Neural cell (in vitro differentiated cells): Measurements from ENCODE around the gene STK38L. TPM values are rescaled to one million over a fixed set of nuclear protein-coding genes. Genes with fewer than 3 reads are reported as not detected.

ENCODE experiments used
- H2AFZ ChIP-seq: fragments of 200-600, 300-800 bp; sonication (generic), shearing (Covaris generic); 2 replicates; pipeline ENCODE4 v1.6.0; 2014; ENCODE audit warnings: low read depth, mild to moderate bottlenecking, antibody characterized with exemption, low read length, moderate library complexity
- H3F3A ChIP-seq: fragments of 200-600 bp; shearing (Covaris generic); 2 replicates; pipeline ENCODE4 v1.6.1; 2016; ENCODE audit warnings: mild to moderate bottlenecking, moderate library complexity, mixed read lengths, antibody characterized with exemption, low read length; ENCODE audit not compliant: insufficient read depth, poor library complexity, severe bottlenecking
- H3K27ac ChIP-seq: fragments of 200-600, 300-800 bp; sonication (generic), shearing (Covaris generic); 2 replicates; pipeline ENCODE4 v1.5.1; 2014; ENCODE audit warnings: mild to moderate bottlenecking, low read length, moderate library complexity
- H3K27me3 ChIP-seq: fragments of 300-800, 200-600 bp; sonication (generic), shearing (Covaris generic); 2 replicates; pipeline ENCODE4 v1.6.0; 2014; ENCODE audit warnings: mild to moderate bottlenecking, low read depth, low read length, moderate library complexity; ENCODE audit not compliant: insufficient read depth
- H3K36me3 ChIP-seq: fragments of 300-800, 200-600 bp; sonication (generic), shearing (Covaris generic); 2 replicates; pipeline ENCODE4 v1.5.1; 2014; ENCODE audit warnings: mild to moderate bottlenecking, antibody characterized with exemption, low read length, moderate library complexity; ENCODE audit not compliant: insufficient read depth
- H3K4me2 ChIP-seq: fragments of 300-800, 200-600 bp; sonication (generic), shearing (Covaris generic); 2 replicates; pipeline ENCODE4 v1.6.0; 2014; ENCODE audit warnings: mild to moderate bottlenecking, low read length
- H3K4me3 ChIP-seq: fragments of 300-800, 200-600 bp; sonication (generic), shearing (Covaris generic); 2 replicates; pipeline ENCODE4 v1.5.1; 2014; ENCODE audit warnings: mild to moderate bottlenecking, low read length, moderate library complexity
- H3K79me2 ChIP-seq: fragments of 200-600 bp; shearing (Covaris generic); replicated peaks from 2 replicates; pipeline ENCODE4 v1.6.0; 2014; ENCODE audit warnings: mild to moderate bottlenecking, low read length, moderate library complexity; ENCODE audit not compliant: insufficient read depth
- H3K9ac ChIP-seq: fragments of 300-800, 200-600 bp; sonication (generic), shearing (Covaris generic); 2 replicates; pipeline ENCODE4 v1.6.1; 2016; ENCODE audit warnings: mild to moderate bottlenecking, low read length, mixed read lengths
- H3K9me2 ChIP-seq: fragments of 200-600 bp; shearing (Covaris generic); 2 replicates; pipeline ENCODE4 v1.6.1; 2016; ENCODE audit warnings: mild to moderate bottlenecking, low read length, mixed read lengths; ENCODE audit not compliant: insufficient read depth
- H3K9me3 ChIP-seq: fragments of 200-600, 300-800 bp; sonication (generic), shearing (Covaris generic); 2 replicates; pipeline ENCODE4 v1.6.1; 2016; ENCODE audit warnings: mild to moderate bottlenecking, mixed run types, low read length, moderate library complexity, mixed read lengths
- H4K20me1 ChIP-seq: fragments of 200-600 bp; shearing (Covaris generic); 2 replicates; pipeline ENCODE4 v1.6.1; 2016; ENCODE audit warnings: mild to moderate bottlenecking, mixed run types; ENCODE audit not compliant: insufficient read depth
- CTCF ChIP-seq: fragments of 450-650 bp; IDR thresholded peaks from 2 replicates; pipeline ENCODE4 v1.5.1; 2014; ENCODE audit warnings: antibody characterized with exemption, mild to moderate bottlenecking, moderate library complexity; ENCODE audit not compliant: poor library complexity, severe bottlenecking
- EP300 ChIP-seq: fragments of 450-650 bp; conservative IDR thresholded peaks from 2 replicates; pipeline ENCODE4 v1.6.1; 2014; ENCODE audit warnings: antibody characterized with exemption, mild to moderate bottlenecking, moderate library complexity; ENCODE audit not compliant: poor library complexity, severe bottlenecking
- EZH2 ChIP-seq: fragments of 200-600, 300-800 bp; shearing (Covaris generic), sonication (generic); IDR thresholded peaks from 2 replicates; pipeline ENCODE4 v1.6.1; 2014; ENCODE audit warnings: antibody characterized with exemption, low read length, borderline replicate concordance, mild to moderate bottlenecking; ENCODE audit not compliant: insufficient read depth, poor library complexity, severe bottlenecking
- MXI1 ChIP-seq: fragments of 450-650 bp; conservative IDR thresholded peaks from 2 replicates; pipeline ENCODE4 v1.6.1; 2014; ENCODE audit warnings: antibody characterized with exemption, mild to moderate bottlenecking; ENCODE audit not compliant: poor library complexity, severe bottlenecking
- POLR2AphosphoS5 ChIP-seq: IDR thresholded peaks from 2 replicates; pipeline ENCODE4 v1.6.1; 2012
- RAD21 ChIP-seq: fragments of 450-650 bp; conservative IDR thresholded peaks from 2 replicates; pipeline ENCODE4 v1.6.1; 2014; ENCODE audit warnings: antibody characterized with exemption, mild to moderate bottlenecking, moderate library complexity
- REST ChIP-seq: IDR thresholded peaks from 2 replicates; pipeline ENCODE4 v1.6.1; 2012; ENCODE audit warnings: borderline replicate concordance
- SMC3 ChIP-seq: fragments of 450-650 bp; conservative IDR thresholded peaks from 2 replicates; pipeline ENCODE4 v1.6.1; 2014; ENCODE audit warnings: antibody characterized with exemption, mild to moderate bottlenecking, moderate library complexity; ENCODE audit not compliant: poor library complexity
- TAF1 ChIP-seq: IDR thresholded peaks from 2 replicates; pipeline ENCODE4 v1.6.1; 2012; ENCODE audit warnings: low read depth
- polyA plus RNA-seq: library from polyadenylated mRNA; depleted of rRNA; stranded (reverse); fragments of >200 nt; gene quantifications from 2 replicates; pipeline ENCODE4 v1.2.3, GENCODE V29; 2014

STK38L gene
- polyA plus RNA-seq, 1 donor from 2014 or later, result 31.5 TPM

- H3F3A ChIP-seq, result no peaks in the 10 kb centered on the region
- no peaks in the 10 kb centered on the region for H3K27me3 ChIP-seq
- peaks cover 30% of the 10 kb centered on the region for H3K79me2 ChIP-seq
- H3K36me3 ChIP-seq, result no peaks in the 10 kb centered on the region
- H3K4me3 ChIP-seq, result no peak overlapping the region
- no peaks in the 10 kb centered on the region for H3K9me2 ChIP-seq
- TF ChIP-seq SMC3 (no peak), EZH2 (no peak), CTCF (no peak), REST (no peak), MXI1 (no peak), RAD21 (no peak), EP300 (no peak), POLR2AphosphoS5 (no peak)
- no peak overlapping the region for H3K27ac ChIP-seq
- no peak overlapping the region for H3K4me2 ChIP-seq
- no peaks in the 10 kb centered on the region for H3K9me3 ChIP-seq
- no peak overlapping the region for H3K9ac ChIP-seq
- no peaks in the 10 kb centered on the region for H4K20me1 ChIP-seq
- no peak overlapping the region for H2AFZ ChIP-seq
Observed at GRCh38 chr12:27243006-27243405, 1.1 kb upstream of the STK38L start.

GRCh38 chr12:27244689-27245488, 803 bp downstream of the STK38L start:
- TF ChIP-seq TAF1 (peak; percentile 13), REST (no peak), CTCF (no peak), EZH2 (no peak)
- Histone ChIP-seq H3K9me2 (no peaks in the 10 kb centered on the region), H3K4me2 (peak overlapping the region; percentile 96), H3K9me3 (no peaks in the 10 kb centered on the region), H3K9ac (peak overlapping the region; percentile 84), H3K4me3 (peak overlapping the region; percentile 96), H3K36me3 (no peaks in the 10 kb centered on the region), H2AFZ (peak overlapping the region; percentile 90), H4K20me1 (no peaks in the 10 kb centered on the region), H3K79me2 (peaks cover 46% of the 10 kb centered on the region), H3F3A (no peaks in the 10 kb centered on the region), H3K27ac (peak overlapping the region; percentile 52), H3K27me3 (no peaks in the 10 kb centered on the region)
